Thyroid gland (tissue), 4 donors: Measurements from ENCODE around the gene TLR7.

Experiments
- POLR2A ChIP-seq, 2 donors: fragments of 450-650 bp; IDR thresholded peaks; one replicate each; pipeline ENCODE4 v1.6.1; 2017; ENCODE audit warnings: antibody characterized with exemption in 2 of 2, mild to moderate bottlenecking in 2 of 2, moderate library complexity in 1 of 2
- TF ChIP-seq, protein P1 (sequence below), 6 experiments: fragments of 200-600 bp in 3 of 6; fragments of 450-650 bp in 3 of 6; sonication (generic) in 3 of 6; IDR thresholded peaks; one replicate each; pipeline ENCODE4 v1.5.1; 2016 to 2019; ENCODE audit warnings: antibody characterized with exemption in 6 of 6, mild to moderate bottlenecking in 2 of 6, inconsistent platforms in 1 of 6, moderate library complexity in 1 of 6

- TF ChIP-seq, protein P1, sequence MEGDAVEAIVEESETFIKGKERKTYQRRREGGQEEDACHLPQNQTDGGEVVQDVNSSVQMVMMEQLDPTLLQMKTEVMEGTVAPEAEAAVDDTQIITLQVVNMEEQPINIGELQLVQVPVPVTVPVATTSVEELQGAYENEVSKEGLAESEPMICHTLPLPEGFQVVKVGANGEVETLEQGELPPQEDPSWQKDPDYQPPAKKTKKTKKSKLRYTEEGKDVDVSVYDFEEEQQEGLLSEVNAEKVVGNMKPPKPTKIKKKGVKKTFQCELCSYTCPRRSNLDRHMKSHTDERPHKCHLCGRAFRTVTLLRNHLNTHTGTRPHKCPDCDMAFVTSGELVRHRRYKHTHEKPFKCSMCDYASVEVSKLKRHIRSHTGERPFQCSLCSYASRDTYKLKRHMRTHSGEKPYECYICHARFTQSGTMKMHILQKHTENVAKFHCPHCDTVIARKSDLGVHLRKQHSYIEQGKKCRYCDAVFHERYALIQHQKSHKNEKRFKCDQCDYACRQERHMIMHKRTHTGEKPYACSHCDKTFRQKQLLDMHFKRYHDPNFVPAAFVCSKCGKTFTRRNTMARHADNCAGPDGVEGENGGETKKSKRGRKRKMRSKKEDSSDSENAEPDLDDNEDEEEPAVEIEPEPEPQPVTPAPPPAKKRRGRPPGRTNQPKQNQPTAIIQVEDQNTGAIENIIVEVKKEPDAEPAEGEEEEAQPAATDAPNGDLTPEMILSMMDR (IDR thresholded peaks at IDR 0.05), result no peak
- no peak for TF ChIP-seq POLR2A (IDR thresholded peaks at IDR 0.05)
Measured at GRCh38 chrX:12896935-12897334, 30.1 kb downstream of the TLR7 start.
